H9 (cell line): ENCODE data around the gene UTF1. TPM values are rescaled to one million over a fixed set of nuclear protein-coding genes. Genes with fewer than 3 reads are reported as not detected.

Experiments
- DNase-seq: peaks from one replicate; pipeline ENCODE4 v3.0.0-alpha.2; 2017
- H2AFZ ChIP-seq: one replicate; pipeline ENCODE4 v1.6.1; 2013; ENCODE audit warnings: mild to moderate bottlenecking, low read length, control low read depth, moderate library complexity
- H2AK5ac ChIP-seq: 2 replicates; pipeline ENCODE4 v1.6.1; 2013; ENCODE audit warnings: low read length, control low read depth, mixed read lengths; ENCODE audit not compliant: insufficient read length
- H2BK120ac ChIP-seq: one replicate; pipeline ENCODE4 v1.6.1; 2013; ENCODE audit warnings: low read depth, mild to moderate bottlenecking, low read length, control low read depth, inconsistent platforms; ENCODE audit not compliant: poor library complexity, severe bottlenecking
- H2BK12ac ChIP-seq: 2 replicates; pipeline ENCODE4 v1.6.1; 2013; ENCODE audit warnings: low read length, control low read depth, mixed read lengths, low read depth; ENCODE audit not compliant: insufficient read length
- H2BK15ac ChIP-seq: 2 replicates; pipeline ENCODE4 v1.6.1; 2013; ENCODE audit warnings: low read depth, low read length, control low read depth
- H2BK20ac ChIP-seq: one replicate; pipeline ENCODE4 v1.6.1; 2013; ENCODE audit warnings: low read depth, mild to moderate bottlenecking, low read length, control low read depth, inconsistent platforms; ENCODE audit not compliant: poor library complexity, severe bottlenecking
- H2BK5ac ChIP-seq: 2 replicates; pipeline ENCODE4 v1.6.1; 2013; ENCODE audit warnings: low read length, control low read depth, mixed read lengths; ENCODE audit not compliant: insufficient read length
- H3K14ac ChIP-seq: 2 replicates; pipeline ENCODE4 v1.6.1; 2013; ENCODE audit warnings: low read length, control low read depth; ENCODE audit not compliant: insufficient read depth
- H3K18ac ChIP-seq: 2 replicates; pipeline ENCODE4 v1.6.1; 2013; ENCODE audit warnings: low read depth, mild to moderate bottlenecking, mixed read lengths, low read length, control low read depth; ENCODE audit not compliant: insufficient read length
- H3K23ac ChIP-seq: 2 replicates; pipeline ENCODE4 v1.6.1; 2013; ENCODE audit warnings: low read length, control low read depth, mixed read lengths, low read depth; ENCODE audit not compliant: insufficient read length
- H3K23me2 ChIP-seq: 2 replicates; pipeline ENCODE4 v1.6.1; 2013; ENCODE audit warnings: low read depth, mild to moderate bottlenecking, mixed read lengths, low read length, control low read depth; ENCODE audit not compliant: insufficient read length, poor library complexity, severe bottlenecking
- H3K27ac ChIP-seq: 2 replicates; pipeline ENCODE4 v1.5.1; 2013; ENCODE audit warnings: low read length, control low read depth, mixed read lengths, low read depth; ENCODE audit not compliant: insufficient read length
- H3K27me3 ChIP-seq: 2 replicates; pipeline ENCODE4 v1.6.1; 2013; ENCODE audit warnings: low read length, control low read depth, inconsistent platforms; ENCODE audit not compliant: insufficient read depth
- H3K4ac ChIP-seq: 2 replicates; pipeline ENCODE4 v1.6.1; 2013; ENCODE audit warnings: low read depth, mild to moderate bottlenecking, control low read depth, inconsistent platforms, low read length, moderate library complexity
- H3K4me1 ChIP-seq: 2 replicates; pipeline ENCODE4 v1.6.1; 2013; ENCODE audit warnings: low read length, control low read depth, inconsistent platforms; ENCODE audit not compliant: insufficient read depth
- H3K4me2 ChIP-seq: 2 replicates; pipeline ENCODE4 v1.6.1; 2013; ENCODE audit warnings: low read length, control low read depth, mixed read lengths; ENCODE audit not compliant: insufficient read length, insufficient read depth
- H3K56ac ChIP-seq: 2 replicates; pipeline ENCODE4 v1.6.1; 2013; ENCODE audit warnings: low read depth, mild to moderate bottlenecking, mixed read lengths, low read length, control low read depth; ENCODE audit not compliant: insufficient read length
- H3K79me1 ChIP-seq: 2 replicates; pipeline ENCODE4 v1.6.1; 2013; ENCODE audit warnings: low read depth, mild to moderate bottlenecking, moderate library complexity, low read length, control low read depth, inconsistent platforms; ENCODE audit not compliant: insufficient read depth, poor library complexity, severe bottlenecking
- H3K79me2 ChIP-seq: 2 replicates; pipeline ENCODE4 v1.6.1; 2013; ENCODE audit warnings: low read length, control low read depth, inconsistent platforms; ENCODE audit not compliant: insufficient read depth
- H3K9ac ChIP-seq: 2 replicates; pipeline ENCODE4 v1.6.1; 2013; ENCODE audit warnings: low read length, control low read depth, mixed read lengths; ENCODE audit not compliant: insufficient read length; ENCODE audit errors: extremely low read depth
- H3K9me3 ChIP-seq: one replicate; pipeline ENCODE4 v1.6.1; 2013; ENCODE audit warnings: low read depth, low read length, inconsistent platforms; ENCODE audit not compliant: control insufficient read depth
- H3T11ph ChIP-seq: one replicate; pipeline ENCODE4 v1.6.1; 2013; ENCODE audit warnings: mild to moderate bottlenecking, low read length, control low read depth, inconsistent platforms
- H4K20me1 ChIP-seq: one replicate; pipeline ENCODE4 v1.6.1; 2013; ENCODE audit not compliant: control insufficient read depth, insufficient read length, insufficient read depth
- H4K5ac ChIP-seq: 2 replicates; pipeline ENCODE4 v1.6.1; 2013; ENCODE audit warnings: low read depth, mild to moderate bottlenecking, mixed read lengths, low read length, control low read depth; ENCODE audit not compliant: insufficient read length
- H4K8ac ChIP-seq: replicated peaks from 2 replicates; pipeline ENCODE4 v1.6.1; 2013; ENCODE audit warnings: low read length, control low read depth, mixed read lengths, low read depth; ENCODE audit not compliant: insufficient read length
- H4K91ac ChIP-seq: 2 replicates; pipeline ENCODE4 v1.6.1; 2013; ENCODE audit warnings: low read depth, mild to moderate bottlenecking, moderate library complexity, mixed read lengths, low read length, control low read depth; ENCODE audit not compliant: insufficient read length
- H3K27ac Mint-ChIP-seq, 3 experiments: 2 replicates in 2 of 3; 3 replicates in 1 of 3; pipeline ENCODE4 v1.8.0; 2020 to 2021; ENCODE audit warnings: mixed read lengths in 3 of 3, mild to moderate bottlenecking in 1 of 3, moderate library complexity in 1 of 3
- H3K27me3 Mint-ChIP-seq: 2 replicates; pipeline ENCODE4 v1.8.0; 2021; ENCODE audit warnings: low read depth, mild to moderate bottlenecking, moderate library complexity, mixed read lengths
- H3K36me3 Mint-ChIP-seq, 3 experiments: 2 replicates in 2 of 3; 3 replicates in 1 of 3; pipeline ENCODE4 v1.8.0; 2020 to 2021; ENCODE audit warnings: low read depth in 3 of 3, mixed read lengths in 3 of 3; ENCODE audit not compliant: insufficient read depth in 1 of 3
- H3K4me1 Mint-ChIP-seq, 2 experiments: 2 replicates each; pipeline ENCODE4 v1.8.0; 2020; ENCODE audit warnings: mixed read lengths in 2 of 2
- H3K4me3 Mint-ChIP-seq, 2 experiments: 2 replicates in 1 of 2; 3 replicates in 1 of 2; pipeline ENCODE4 v1.8.0; 2020 to 2021; ENCODE audit warnings: mild to moderate bottlenecking in 2 of 2, mixed read lengths in 2 of 2, moderate library complexity in 1 of 2
- H3K9me3 Mint-ChIP-seq, 2 experiments: 2 replicates in 1 of 2; 3 replicates in 1 of 2; pipeline ENCODE4 v1.8.0; 2020; ENCODE audit warnings: mild to moderate bottlenecking in 2 of 2, mixed read lengths in 2 of 2, moderate library complexity in 1 of 2
- CTCF ChIP-seq: fragments of 200-600 bp; sonication (generic); conservative IDR thresholded peaks from 3 replicates; pipeline ENCODE4 v1.8.0; 2021; ENCODE audit warnings: antibody characterized with exemption, mild to moderate bottlenecking
- WGBS: extraction: QIAGEN DNeasy Blood & Tissue Kit; methylation state at CpG from one replicate; pipeline ENCODE4 v1.1.7; 2013; ENCODE audit warnings: missing lambda C conversion rate, low lambda C conversion rate, mixed read lengths; ENCODE audit not compliant: insufficient read length; ENCODE audit errors: extremely low coverage; 5-methylcytosine and 5-hydroxymethylcytosine counted together
- total RNA-seq: library from RNA; stranded (reverse); gene quantifications from 2 replicates; pipeline ENCODE4 v1.2.1, GENCODE V29; 2021

UTF1 gene
- total RNA-seq, 1 experiment from 2014 or later: 31.5 TPM

DNA sequence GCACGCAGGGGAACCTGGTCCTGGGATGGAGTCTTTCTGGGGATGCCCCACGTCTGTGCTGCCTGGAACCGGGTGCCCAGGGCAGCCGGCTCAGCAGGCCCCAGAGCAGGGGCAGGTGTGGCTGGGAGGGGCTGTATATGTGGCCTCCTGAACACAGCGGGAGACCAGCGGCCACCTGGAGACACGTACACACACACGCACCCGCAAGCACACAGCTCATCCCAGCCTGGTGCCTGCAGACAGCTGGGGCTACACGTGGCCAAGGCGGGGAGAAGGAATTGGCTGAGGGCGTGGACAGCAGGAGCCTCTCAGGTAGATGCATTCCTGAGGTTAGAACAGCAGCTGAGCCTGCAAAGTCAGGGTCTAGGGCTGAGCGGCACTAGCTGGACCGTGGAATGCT lies 32.7 kb downstream of the UTF1 start:
- Histone ChIP-seq H3K18ac (no peak overlapping the region), H4K91ac (no peak overlapping the region), H3K27ac (no peak overlapping the region), H3K14ac (no peak overlapping the region), H3T11ph (no peak overlapping the region), H3K9me3 (no peaks in the 10 kb centered on the region), H3K79me1 (no peaks in the 10 kb centered on the region), H3K23ac (no peak overlapping the region), H2AFZ (no peak overlapping the region), H2BK15ac (no peak overlapping the region), H4K8ac (no peak overlapping the region), H2BK5ac (no peak overlapping the region), H2BK120ac (no peak overlapping the region), H4K5ac (no peak overlapping the region), H3K56ac (no peak overlapping the region), H3K79me2 (no peaks in the 10 kb centered on the region), H2BK20ac (no peak overlapping the region), H3K23me2 (peaks cover 7% of the 10 kb centered on the region), H3K4me2 (peak overlapping the region; percentile 52), H3K4me1 (no peaks in the 10 kb centered on the region), H2AK5ac (no peak overlapping the region), H2BK12ac (no peak overlapping the region), H3K9ac (no peak overlapping the region), H3K4ac (no peak overlapping the region), H4K20me1 (peaks cover 3% of the 10 kb centered on the region), H3K27me3 (no peaks in the 10 kb centered on the region; the same call in 1 of the 2 replicates)
- H3K27ac Mint-ChIP-seq: no peak overlapping the region
- DNase-seq: no peak
- peaks cover 19% of the 10 kb centered on the region for H3K27me3 Mint-ChIP-seq
- peaks cover 3 to 20% of the 10 kb centered on the region in 2 experiments; a peak in 3 of 4 replicates for H3K4me1 Mint-ChIP-seq
- H3K4me3 Mint-ChIP-seq: peak overlapping the region in 1 of 2 experiments; percentile 79; a peak in 2 of 5 replicates
- H3K9me3 Mint-ChIP-seq: no peaks in the 10 kb centered on the region
- WGBS: no CpG with 5 or more reads among the region's 14 CpGs
- H3K36me3 Mint-ChIP-seq: no peaks in the 10 kb centered on the region
- no peak for TF ChIP-seq CTCF
